Esophagus muscularis mucosa (tissue), 4 donors: Measurements from ENCODE around the gene CACNA2D3. TPM values are rescaled to one million over a fixed set of nuclear protein-coding genes. Genes with fewer than 3 reads are reported as not detected.

ENCODE experiments used
- DNase-seq: peaks from one replicate; pipeline ENCODE4 v3.0.0-alpha.2; 2017; ENCODE audit errors: extremely low spot score
- H3K27ac ChIP-seq, 4 donors: fragments of 200-600 bp; sonication (generic); replicated peaks in 1 of 4; 1 replicate in 3 of 4; 2 replicates in 1 of 4; pipeline ENCODE4 v1.5.1; 2016 to 2019; ENCODE audit warnings: mild to moderate bottlenecking in 1 of 4
- H3K27me3 ChIP-seq, 4 donors: fragments of 200-600 bp; sonication (generic); one replicate each; pipeline versions ENCODE4 v1.5.1 to v1.6.0; 2016 to 2019
- H3K36me3 ChIP-seq, 4 donors: fragments of 200-600 bp; sonication (generic); one replicate each; pipeline ENCODE4 v1.5.1; 2016 to 2019
- H3K4me1 ChIP-seq, 4 donors: fragments of 200-600 bp; sonication (generic); one replicate each; pipeline ENCODE4 v1.5.1; 2016 to 2019
- H3K4me3 ChIP-seq, 4 donors: fragments of 200-600 bp; sonication (generic); 1 replicate in 2 of 4; 2 replicates in 2 of 4; pipeline ENCODE4 v1.5.1; 2016 to 2019; ENCODE audit warnings: mild to moderate bottlenecking in 4 of 4, moderate library complexity in 1 of 4
- H3K9me3 ChIP-seq, 4 donors: fragments of 200-600 bp; sonication (generic); 1 replicate in 3 of 4; 2 replicates in 1 of 4; pipeline ENCODE4 v1.5.1; 2016 to 2019
- CTCF ChIP-seq, 3 experiments: fragments of 200-600 bp in 2 of 3; fragments of 450-650 bp in 1 of 3; sonication (generic) in 2 of 3; IDR thresholded peaks; one replicate each; pipeline ENCODE4 v1.5.1; 2017 to 2019; ENCODE audit warnings: antibody characterized with exemption in 3 of 3, mild to moderate bottlenecking in 2 of 3, moderate library complexity in 1 of 3
- EP300 ChIP-seq: sonication (generic); formaldehyde crosslinking; IDR thresholded peaks from one replicate; pipeline ENCODE4 v1.6.1; 2017; ENCODE audit warnings: antibody characterized with exemption
- POLR2A ChIP-seq: fragments of 450-650 bp; IDR thresholded peaks from one replicate; pipeline ENCODE4 v1.6.1; 2017; ENCODE audit warnings: antibody characterized with exemption, moderate library complexity, mild to moderate bottlenecking, low read depth
- POLR2AphosphoS5 ChIP-seq, 2 donors: sonication (generic); formaldehyde crosslinking; IDR thresholded peaks; one replicate each; pipeline ENCODE4 v1.6.1; 2017; ENCODE audit warnings: antibody characterized with exemption in 2 of 2
- WGBS: methylation state at CpG from one replicate; pipeline ENCODE4 v1.1.5; 2018; 5-methylcytosine and 5-hydroxymethylcytosine counted together
- intact Hi-C: fragments of 100-400 bp; cut with DNase I; formaldehyde crosslinking; loops from one replicate; pipeline ENCODE4 v1.15.1; 2023
- total RNA-seq, 4 donors: library from RNA; depleted of rRNA; stranded (reverse); fragments of >200 nt; gene quantifications; one replicate each; pipeline versions ENCODE4 v1.1.0 to v1.2.1, GENCODE V29; 2016

The CACNA2D3 gene
- total RNA-seq, 4 donors from 2014 or later: 2.5 to 6.3 (median 3.9) TPM

- no peak for DNase-seq
- WGBS: 96% methylated on average over 7 of the region's 7 CpGs
- no peak overlapping the region for H3K27ac ChIP-seq
Measured at GRCh38 chr3:54361746-54362283, 239.5 kb downstream of the CACNA2D3 start.

GRCh38 chr3:54366007-54366750 lies 243.8 kb downstream of the CACNA2D3 start:
- 85% methylated on average over 1 of the region's 1 CpG for WGBS
- DNase-seq: no peak

More at GRCh38 chr3:54361746-54362283, 239.5 kb downstream of the CACNA2D3 start:
- TF ChIP-seq POLR2A: no peak
- no peak for TF ChIP-seq EP300
- TF ChIP-seq CTCF (IDR thresholded peaks at IDR 0.05): no peak
- no peak for TF ChIP-seq POLR2AphosphoS5 (IDR thresholded peaks at IDR 0.05)
- Histone ChIP-seq H3K4me1 (peaks cover 22 to 30% (median 28%) of the 10 kb centered on the region in 4 donors), H3K36me3 (no peaks in the 10 kb centered on the region), H3K4me3 (no peak overlapping the region), H3K27me3 (no peaks in the 10 kb centered on the region), H3K9me3 (no peaks in the 10 kb centered on the region)
- intact Hi-C loops: no loop called here

GRCh38 chr3:54366839-54367238 lies 244.5 kb downstream of the CACNA2D3 start:
- DNase-seq: no peak
- Histone ChIP-seq H3K4me3 (no peak overlapping the region), H3K27me3 (no peaks in the 10 kb centered on the region), H3K36me3 (no peaks in the 10 kb centered on the region), H3K4me1 (no peaks in the 10 kb centered on the region), H3K27ac (no peak overlapping the region), H3K9me3 (no peaks in the 10 kb centered on the region)
- no peak for TF ChIP-seq POLR2AphosphoS5 (IDR thresholded peaks at IDR 0.05)
- no peak for TF ChIP-seq EP300
- no peak for TF ChIP-seq CTCF (IDR thresholded peaks at IDR 0.05)
- TF ChIP-seq POLR2A: no peak
- intact Hi-C loops: no loop called here
- WGBS: 64% methylated on average over 3 of the region's 3 CpGs

More at GRCh38 chr3:54366007-54366750, 243.8 kb downstream of the CACNA2D3 start:
- TF ChIP-seq CTCF (IDR thresholded peaks at IDR 0.05) (no peak), EP300 (no peak), POLR2A (no peak), POLR2AphosphoS5 (IDR thresholded peaks at IDR 0.05) (no peak)
- Histone ChIP-seq H3K27ac (no peak overlapping the region), H3K36me3 (no peaks in the 10 kb centered on the region), H3K4me1 (no peaks in the 10 kb centered on the region), H3K27me3 (no peaks in the 10 kb centered on the region), H3K9me3 (no peaks in the 10 kb centered on the region), H3K4me3 (no peak overlapping the region)
- intact Hi-C loops: no loop called here

- Histone ChIP-seq H3K27me3 (no peaks in the 10 kb centered on the region), H3K9me3 (no peaks in the 10 kb centered on the region), H3K4me1 (no peaks in the 10 kb centered on the region), H3K27ac (no peak overlapping the region), H3K4me3 (no peak overlapping the region), H3K36me3 (no peaks in the 10 kb centered on the region)
- DNase-seq: no peak
- intact Hi-C loops: loop anchor here (10.0 kb wide), 1 partner anchor 237 kb away; no protein-coding TSS in a partner anchor
- WGBS: 64% methylated on average over 3 of the region's 3 CpGs
- TF ChIP-seq POLR2A (no peak), EP300 (no peak), CTCF (IDR thresholded peaks at IDR 0.05) (no peak), POLR2AphosphoS5 (IDR thresholded peaks at IDR 0.05) (no peak)
Measured at GRCh38 chr3:54372232-54372631, 249.9 kb downstream of the CACNA2D3 start.
